ENCODE measurements around the gene RBFOX2. TPM values are rescaled to one million over a fixed set of nuclear protein-coding genes. Genes with fewer than 3 reads are reported as not detected.

The RBFOX2 gene
- total and polyA plus RNA-seq, 3 experiments from 2014 or later, result 0.86 to 7.1 (median 6.1) TPM

- Histone ChIP-seq H3K27me3 (ENCODE audit: insufficient read depth, low read length, poor library complexity, severe bottlenecking) (no peaks in the 10 kb centered on the region), H3K36me3 (ENCODE audit: insufficient read depth, low read length) (no peaks in the 10 kb centered on the region), H3K4me3 (ENCODE audit: low read length) (no peak overlapping the region), H3K27ac (ENCODE audit: low read depth, low read length) (no peak overlapping the region), H3K9me3 (ENCODE audit: low read length) (no peaks in the 10 kb centered on the region), H3K4me1 (ENCODE audit: insufficient read depth, low read length) (no peaks in the 10 kb centered on the region)
- no peak for DNase-seq
- H3K36me3 Mint-ChIP-seq, result no peaks in the 10 kb centered on the region
- ChIA-PET CTCF (no interaction called here), POLR2A (no interaction called here)
- H3K9me3 Mint-ChIP-seq, result no peaks in the 10 kb centered on the region
- H3K4me3 Mint-ChIP-seq, result no peak overlapping the region
- H3K27ac Mint-ChIP-seq, result no peak overlapping the region
- H3K27me3 Mint-ChIP-seq, result peaks cover 3 to 4% of the 10 kb centered on the region in 2 donors
- H3K4me1 Mint-ChIP-seq, result no peaks in the 10 kb centered on the region
Observed at GRCh38 chr22:35860087-35860733, 168.4 kb downstream of the RBFOX2 start.

- H3K36me3 ChIP-seq (ENCODE audit: insufficient read depth, low read length), result no peaks in the 10 kb centered on the region
- no peak overlapping the region for H3K4me3 ChIP-seq (ENCODE audit: low read length)
- no peak overlapping the region for H3K27ac ChIP-seq (ENCODE audit: low read depth, low read length)
- H3K36me3 Mint-ChIP-seq, result no peaks in the 10 kb centered on the region
- no peaks in the 10 kb centered on the region for H3K9me3 Mint-ChIP-seq
- no peaks in the 10 kb centered on the region for H3K9me3 ChIP-seq (ENCODE audit: low read length)
- H3K4me3 Mint-ChIP-seq, result no peak overlapping the region
- CTCF ChIA-PET, result no interaction called here
- H3K27ac Mint-ChIP-seq, result no peak overlapping the region
- no peak for DNase-seq
- peaks cover 4 to 5% of the 10 kb centered on the region in 2 donors for H3K27me3 Mint-ChIP-seq
- H3K4me1 ChIP-seq (ENCODE audit: insufficient read depth, low read length), result no peaks in the 10 kb centered on the region
- H3K27me3 ChIP-seq (ENCODE audit: insufficient read depth, low read length, poor library complexity, severe bottlenecking), result no peaks in the 10 kb centered on the region
- POLR2A ChIA-PET, result no interaction called here
- H3K4me1 Mint-ChIP-seq, result no peaks in the 10 kb centered on the region
Observed at GRCh38 chr22:35854334-35854733, 174.3 kb downstream of the RBFOX2 start.

GRCh38 chr22:35852076-35852475 is 176.5 kb downstream of the RBFOX2 start:
- Mint-ChIP-seq H3K4me1 (no peaks in the 10 kb centered on the region), H3K27ac (no peak overlapping the region), H3K9me3 (no peaks in the 10 kb centered on the region), H3K4me3 (no peak overlapping the region), H3K36me3 (no peaks in the 10 kb centered on the region), H3K27me3 (peaks cover 4 to 5% of the 10 kb centered on the region in 2 donors)
- H3K9me3 ChIP-seq (ENCODE audit: low read length), result no peaks in the 10 kb centered on the region
- ChIA-PET POLR2A (no interaction called here), CTCF (no interaction called here)
- no peaks in the 10 kb centered on the region for H3K4me1 ChIP-seq (ENCODE audit: insufficient read depth, low read length)
- no peaks in the 10 kb centered on the region for H3K27me3 ChIP-seq (ENCODE audit: insufficient read depth, low read length, poor library complexity, severe bottlenecking)
- no peaks in the 10 kb centered on the region for H3K36me3 ChIP-seq (ENCODE audit: insufficient read depth, low read length)
- H3K27ac ChIP-seq (ENCODE audit: low read depth, low read length), result no peak overlapping the region
- no peak for DNase-seq
- no peak overlapping the region for H3K4me3 ChIP-seq (ENCODE audit: low read length)

- Histone ChIP-seq H3K27me3 (ENCODE audit: insufficient read depth, low read length, poor library complexity, severe bottlenecking) (no peaks in the 10 kb centered on the region), H3K27ac (ENCODE audit: low read depth, low read length) (no peak overlapping the region), H3K4me1 (ENCODE audit: insufficient read depth, low read length) (no peaks in the 10 kb centered on the region), H3K9me3 (ENCODE audit: low read length) (no peaks in the 10 kb centered on the region), H3K4me3 (ENCODE audit: low read length) (no peak overlapping the region), H3K36me3 (ENCODE audit: insufficient read depth, low read length) (no peaks in the 10 kb centered on the region)
- Mint-ChIP-seq H3K9me3 (no peaks in the 10 kb centered on the region), H3K36me3 (no peaks in the 10 kb centered on the region), H3K4me3 (no peak overlapping the region), H3K27ac (no peak overlapping the region), H3K27me3 (peaks cover 0 to 3% of the 10 kb centered on the region in 2 donors), H3K4me1 (no peaks in the 10 kb centered on the region)
- ChIA-PET POLR2A (no interaction called here), CTCF (no interaction called here)
- DNase-seq, result no peak
Observed at GRCh38 chr22:35850831-35851230, 177.8 kb downstream of the RBFOX2 start.

GRCh38 chr22:35846804-35847203 is 181.8 kb downstream of the RBFOX2 start:
- ChIA-PET POLR2A (no interaction called here), CTCF (no interaction called here)
- Histone ChIP-seq H3K27me3 (ENCODE audit: insufficient read depth, low read length, poor library complexity, severe bottlenecking) (no peaks in the 10 kb centered on the region), H3K9me3 (ENCODE audit: low read length) (no peaks in the 10 kb centered on the region), H3K4me3 (ENCODE audit: low read length) (no peak overlapping the region), H3K36me3 (ENCODE audit: insufficient read depth, low read length) (no peaks in the 10 kb centered on the region), H3K4me1 (ENCODE audit: insufficient read depth, low read length) (no peaks in the 10 kb centered on the region), H3K27ac (ENCODE audit: low read depth, low read length) (no peak overlapping the region)
- Mint-ChIP-seq H3K36me3 (no peaks in the 10 kb centered on the region), H3K4me1 (no peaks in the 10 kb centered on the region), H3K4me3 (no peak overlapping the region), H3K9me3 (no peaks in the 10 kb centered on the region), H3K27ac (no peak overlapping the region), H3K27me3 (peaks cover 10 to 14% of the 10 kb centered on the region in 2 donors)
- DNase-seq, result no peak

GRCh38 chr22:35844886-35845285 is 183.7 kb downstream of the RBFOX2 start:
- H3K4me1 Mint-ChIP-seq, result peaks cover 0 to 4% (median 0%) of the 10 kb centered on the region in 3 donors
- ChIA-PET CTCF (no interaction called here), POLR2A (no interaction called here)
- no peaks in the 10 kb centered on the region for H3K36me3 ChIP-seq (ENCODE audit: insufficient read depth, low read length)
- H3K9me3 ChIP-seq (ENCODE audit: low read length), result no peaks in the 10 kb centered on the region
- no peak overlapping the region for H3K27ac Mint-ChIP-seq
- no peak overlapping the region for H3K4me3 ChIP-seq (ENCODE audit: low read length)
- H3K36me3 Mint-ChIP-seq, result no peaks in the 10 kb centered on the region
- no peaks in the 10 kb centered on the region for H3K27me3 ChIP-seq (ENCODE audit: insufficient read depth, low read length, poor library complexity, severe bottlenecking)
- no peaks in the 10 kb centered on the region for H3K4me1 ChIP-seq (ENCODE audit: insufficient read depth, low read length)
- no peaks in the 10 kb centered on the region for H3K9me3 Mint-ChIP-seq
- no peak overlapping the region for H3K27ac ChIP-seq (ENCODE audit: low read depth, low read length)
- peaks cover 9 to 17% of the 10 kb centered on the region in 2 donors for H3K27me3 Mint-ChIP-seq
- DNase-seq, result no peak
- H3K4me3 Mint-ChIP-seq, result no peak overlapping the region

GRCh38 chr22:35842954-35843353 is 185.7 kb downstream of the RBFOX2 start:
- Mint-ChIP-seq H3K4me3 (no peak overlapping the region), H3K36me3 (no peaks in the 10 kb centered on the region), H3K27ac (no peak overlapping the region), H3K27me3 (peaks cover 9 to 28% of the 10 kb centered on the region in 2 donors), H3K9me3 (no peaks in the 10 kb centered on the region), H3K4me1 (peaks cover 0 to 6% (median 0%) of the 10 kb centered on the region in 3 donors)
- Histone ChIP-seq H3K4me3 (ENCODE audit: low read length) (no peak overlapping the region), H3K27me3 (ENCODE audit: insufficient read depth, low read length, poor library complexity, severe bottlenecking) (no peaks in the 10 kb centered on the region), H3K36me3 (ENCODE audit: insufficient read depth, low read length) (no peaks in the 10 kb centered on the region), H3K4me1 (ENCODE audit: insufficient read depth, low read length) (no peaks in the 10 kb centered on the region), H3K27ac (ENCODE audit: low read depth, low read length) (no peak overlapping the region), H3K9me3 (ENCODE audit: low read length) (no peaks in the 10 kb centered on the region)
- POLR2A ChIA-PET, result no interaction called here
- CTCF ChIA-PET, result no interaction called here
- DNase-seq, result no peak

GRCh38 chr22:35842519-35842913 is 186.1 kb downstream of the RBFOX2 start:
- Histone ChIP-seq H3K27me3 (ENCODE audit: insufficient read depth, low read length, poor library complexity, severe bottlenecking) (no peaks in the 10 kb centered on the region), H3K4me1 (ENCODE audit: insufficient read depth, low read length) (no peaks in the 10 kb centered on the region), H3K36me3 (ENCODE audit: insufficient read depth, low read length) (no peaks in the 10 kb centered on the region), H3K27ac (ENCODE audit: low read depth, low read length) (no peak overlapping the region), H3K4me3 (ENCODE audit: low read length) (no peak overlapping the region), H3K9me3 (ENCODE audit: low read length) (no peaks in the 10 kb centered on the region)
- CTCF ChIA-PET, result no interaction called here
- Mint-ChIP-seq H3K27ac (peak overlapping the region in 1 of 8 donors; percentile 35), H3K4me3 (no peak overlapping the region), H3K27me3 (peaks cover 9 to 32% of the 10 kb centered on the region in 2 donors), H3K9me3 (no peaks in the 10 kb centered on the region), H3K4me1 (peaks cover 0 to 6% (median 0%) of the 10 kb centered on the region in 3 donors), H3K36me3 (no peaks in the 10 kb centered on the region)
- POLR2A ChIA-PET, result no interaction called here
- DNase-seq, result no peak
